HepG2 (cell line): ENCODE results near the gene FAM168A. TPM values are rescaled to one million over a fixed set of nuclear protein-coding genes. Genes with fewer than 3 reads are reported as not detected.
"Not testable (repeated sequence)": the region's sequence is repeated elsewhere in the genome, so short reads cannot be mapped to it uniquely, and the experiment has no call there.

Source experiments
- ATAC-seq: fragments of 200-7000 bp; cut with Tn5 transposase; 3 replicates; pipeline ENCODE4 v1.9.1; 2020; ENCODE audit warnings: mild to moderate bottlenecking, moderate library complexity
- BruUV-seq: library from RNA; stranded (reverse); fragments of 400-500 nt; replicated peaks from 2 replicates; lab custom pipeline; 2021; lab: Mats Ljungman, UMichigan
- CTCF ChIA-PET: fragments of 300-600 bp; formaldehyde crosslinking; extraction: SDS; loops from one replicate; lab custom pipeline; 2021; ENCODE audit warnings: low total read pairs, inconsistent platforms, low intra/inter-chr PET ratio; lab: Yijun Ruan, JAX
- POLR2A ChIA-PET: fragments of 350-600 bp; sonication (Branson Sonifier 250); formaldehyde crosslinking; loops from one replicate; lab custom pipeline; 2020; ENCODE audit warnings: antibody characterized with exemption, inconsistent platforms; lab: Yijun Ruan, JAX
- DNase-seq: peaks from one replicate; pipeline ENCODE4 v3.0.0-alpha.2; 2015; ENCODE audit warnings: low spot score
- FAIRE-seq: peaks from 3 replicates; lab custom pipeline; 2011; peaks lifted over from hg19 to GRCh38; lab: Jason Lieb, UNC
- H2AFZ ChIP-seq: one replicate; pipeline ENCODE4 v1.6.1; 2011; ENCODE audit warnings: low read length, inconsistent platforms
- H3K27ac ChIP-seq: fragments of 300-600 bp; 3 replicates; pipeline ENCODE4 v1.8.0; 2011; ENCODE audit warnings: mixed run types, mild to moderate bottlenecking, mixed read lengths, low read length, inconsistent platforms; ENCODE audit not compliant: insufficient read depth; ENCODE audit errors: extremely low read length
- H3K27me3 ChIP-seq, 2 experiments: fragments of 200-600 bp in 1 of 2; 2 replicates in 1 of 2; 3 replicates in 1 of 2; pipeline versions ENCODE4 v1.6.0 to v1.8.0; 2011; ENCODE audit warnings: low read length in 2 of 2, mild to moderate bottlenecking in 2 of 2, moderate library complexity in 2 of 2, inconsistent platforms in 1 of 2; ENCODE audit not compliant: insufficient read depth in 2 of 2, control insufficient read depth in 1 of 2
- H3K36me3 ChIP-seq, 2 experiments: fragments of 200-600 bp in 1 of 2; replicated peaks in 1 of 2; 2 replicates in 1 of 2; 3 replicates in 1 of 2; pipeline versions ENCODE4 v1.5.1 to v1.8.0; 2011; ENCODE audit warnings: low read length in 2 of 2, inconsistent platforms in 1 of 2; ENCODE audit not compliant: insufficient read depth in 2 of 2, control insufficient read depth in 1 of 2
- H3K4me1 ChIP-seq: 2 replicates; pipeline ENCODE4 v1.5.1; 2012; ENCODE audit warnings: low read length, inconsistent platforms; ENCODE audit not compliant: insufficient read depth
- H3K4me2 ChIP-seq: 2 replicates; pipeline ENCODE4 v1.6.0; 2011; ENCODE audit warnings: low read depth, low read length, inconsistent platforms
- H3K4me3 ChIP-seq, 3 experiments: fragments of 200-600 bp in 1 of 3; sonication (generic), shearing (Covaris generic) in 1 of 3; replicated peaks in 1 of 3; 2 replicates each; pipeline ENCODE4 v1.5.1; 2011 to 2016; ENCODE audit warnings: low read length in 3 of 3, inconsistent platforms in 2 of 3, low read depth in 2 of 3, mild to moderate bottlenecking in 2 of 3, control low read depth in 1 of 3, mixed read lengths in 1 of 3; ENCODE audit not compliant: insufficient read depth in 1 of 3
- H3K79me2 ChIP-seq: one replicate; pipeline ENCODE4 v1.6.1; 2011; ENCODE audit warnings: low read length, inconsistent platforms; ENCODE audit not compliant: insufficient read depth
- H3K9ac ChIP-seq: 2 replicates; pipeline ENCODE4 v1.6.0; 2011; ENCODE audit warnings: mild to moderate bottlenecking, low read depth, low read length, inconsistent platforms; ENCODE audit not compliant: insufficient read depth
- H3K9me3 ChIP-seq: 2 replicates; pipeline ENCODE4 v1.5.1; 2012; ENCODE audit warnings: mild to moderate bottlenecking, low read length
- H4K20me1 ChIP-seq: 2 replicates; pipeline ENCODE4 v1.6.0; 2011; ENCODE audit warnings: inconsistent platforms, mild to moderate bottlenecking, low read length, moderate library complexity; ENCODE audit not compliant: insufficient read depth
- BCL6 ChIP-seq: IDR thresholded peaks from 2 replicates; pipeline ENCODE4 v1.6.1; 2016; ENCODE audit warnings: missing genetic modification reagents, missing compliant biosample characterization
- KDM6A ChIP-seq: IDR thresholded peaks from 2 replicates; pipeline ENCODE4 v1.6.1; 2016; ENCODE audit warnings: low read depth
- PHF5A ChIP-seq: IDR thresholded peaks from one replicate; pipeline ENCODE4 v1.6.1; 2018; ENCODE audit warnings: low read depth, missing genetic modification reagents; ENCODE audit not compliant: unreplicated experiment
- SRSF4 ChIP-seq: fragments of 200-400 bp; formaldehyde crosslinking; IDR thresholded peaks from one replicate; pipeline ENCODE4 v1.6.1; 2018; ENCODE audit warnings: mild to moderate bottlenecking, low read depth, low read length, moderate library complexity; ENCODE audit not compliant: poor library complexity, severe bottlenecking
- ZMYM2 ChIP-seq: sonication (generic); formaldehyde crosslinking; IDR thresholded peaks from 2 replicates; pipeline ENCODE4 v1.8.0; 2022; ENCODE audit warnings: mild to moderate bottlenecking, missing genetic modification reagents
- WGBS: methylation state at CpG from one replicate; pipeline ENCODE4 v1.1.6; 2017; ENCODE audit warnings: low lambda C conversion rate; 5-methylcytosine and 5-hydroxymethylcytosine counted together
- in situ Hi-C: cut with HindIII; loops from 2 replicates; pipeline ENCODE4 v1.10.0; 2017; ENCODE audit warnings: low pct_unique_long_range_greater_than_20kb; ENCODE audit not compliant: extremely low pct_ligation_motif_present
- intact Hi-C: fragments of 100-400 bp; cut with micrococcal nuclease; formaldehyde crosslinking; loops from one replicate; pipeline ENCODE4 v1.10.0; 2022; ENCODE audit not compliant: unreplicated experiment
- polyA plus RNA-seq, 8 experiments: library from polyadenylated mRNA; depleted of rRNA in 3 of 8; stranded (reverse) in 7 of 8; unstranded in 1 of 8; fragments of >200 nt; fragmentation: Illumina TruSeq in 4 of 8; extraction: Trizol in 4 of 8; gene quantifications; 2 replicates each; pipeline versions ENCODE4 v1.2.1 to v1.2.3, GENCODE V29; 2011 to 2016; ENCODE audit warnings: low read depth in 4 of 8, missing spikeins in 1 of 8, mixed read lengths in 1 of 8; ENCODE audit not compliant: insufficient read depth in 1 of 8
- total RNA-seq, 5 experiments: library from RNA; depleted of rRNA; stranded (reverse); fragments of >200 nt; fragmentation: Illumina TruSeq; extraction: Trizol; gene quantifications; 2 replicates each; pipeline ENCODE4 v1.2.3, GENCODE V29; 2016; ENCODE audit warnings: low read depth in 1 of 5
- TF ChIP-seq, protein P1 (sequence below): fragments of 450-650 bp; IDR thresholded peaks from 2 replicates; pipeline ENCODE4 v1.6.1; 2017; ENCODE audit warnings: mild to moderate bottlenecking
- TF ChIP-seq, protein P2 (sequence below): sonication (generic); formaldehyde crosslinking; IDR thresholded peaks from 2 replicates; pipeline ENCODE4 v1.5.0; 2020; ENCODE audit warnings: mild to moderate bottlenecking, missing genetic modification reagents, moderate library complexity

FAM168A gene
- total and polyA plus RNA-seq, 2 of the 13 experiments (the other 11 are each of a cell fraction or from before 2014, with no cell fraction given): 13.9 to 15.8 TPM

DNA sequence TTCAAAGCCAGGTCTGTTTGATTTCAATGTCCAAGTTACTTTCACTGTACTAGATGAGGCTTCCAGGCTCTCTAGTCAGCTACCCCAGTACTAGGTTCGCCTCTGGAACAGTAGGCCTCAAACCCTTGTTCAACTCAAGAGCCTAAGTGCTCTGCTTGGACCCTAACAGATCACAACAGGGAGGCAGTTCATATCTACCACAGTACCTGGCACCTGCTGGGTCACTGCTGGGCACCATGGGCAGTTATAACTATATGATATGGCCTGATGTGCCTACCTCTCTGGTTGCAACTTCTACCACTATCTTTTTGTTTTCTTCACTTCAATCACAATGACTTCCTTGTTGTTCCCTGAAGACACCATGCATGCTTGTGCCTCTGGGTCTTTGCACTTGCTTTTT is 124.7 kb downstream of the FAM168A start:
- H3K36me3 ChIP-seq: no peaks in the 10 kb centered on the region; a peak in 1 of 5 replicates
- H3K9ac ChIP-seq: no peak overlapping the region
- intact Hi-C loops: loop anchor here (10.0 kb wide), 1 partner anchor 182 kb away; no protein-coding TSS in a partner anchor
- ATAC-seq (no peak), FAIRE-seq (no peak), DNase-seq (no peak)
- no peak overlapping the region for H2AFZ ChIP-seq
- no peak overlapping the region for H3K4me3 ChIP-seq
- no peaks in the 10 kb centered on the region for H3K27me3 ChIP-seq
- no TSS peak for BruUV-seq
- H3K4me1 ChIP-seq: peaks cover 8% of the 10 kb centered on the region
- in situ Hi-C loops: no loop called here
- H3K4me2 ChIP-seq: no peak overlapping the region
- no peaks in the 10 kb centered on the region for H4K20me1 ChIP-seq
- POLR2A ChIA-PET: no interaction called here
- peaks cover 9% of the 10 kb centered on the region; the same call in 1 of the 2 replicates for H3K9me3 ChIP-seq
- WGBS: 100% methylated on average over 1 of the region's 1 CpG
- H3K27ac ChIP-seq: no peak overlapping the region
- no peak for TF ChIP-seq BCL6 (CRISPR knock-in tag)
- TF ChIP-seq SRSF4: no peak
- no peak for TF ChIP-seq PHF5A (CRISPR knock-in tag)
- TF ChIP-seq, protein P1, sequence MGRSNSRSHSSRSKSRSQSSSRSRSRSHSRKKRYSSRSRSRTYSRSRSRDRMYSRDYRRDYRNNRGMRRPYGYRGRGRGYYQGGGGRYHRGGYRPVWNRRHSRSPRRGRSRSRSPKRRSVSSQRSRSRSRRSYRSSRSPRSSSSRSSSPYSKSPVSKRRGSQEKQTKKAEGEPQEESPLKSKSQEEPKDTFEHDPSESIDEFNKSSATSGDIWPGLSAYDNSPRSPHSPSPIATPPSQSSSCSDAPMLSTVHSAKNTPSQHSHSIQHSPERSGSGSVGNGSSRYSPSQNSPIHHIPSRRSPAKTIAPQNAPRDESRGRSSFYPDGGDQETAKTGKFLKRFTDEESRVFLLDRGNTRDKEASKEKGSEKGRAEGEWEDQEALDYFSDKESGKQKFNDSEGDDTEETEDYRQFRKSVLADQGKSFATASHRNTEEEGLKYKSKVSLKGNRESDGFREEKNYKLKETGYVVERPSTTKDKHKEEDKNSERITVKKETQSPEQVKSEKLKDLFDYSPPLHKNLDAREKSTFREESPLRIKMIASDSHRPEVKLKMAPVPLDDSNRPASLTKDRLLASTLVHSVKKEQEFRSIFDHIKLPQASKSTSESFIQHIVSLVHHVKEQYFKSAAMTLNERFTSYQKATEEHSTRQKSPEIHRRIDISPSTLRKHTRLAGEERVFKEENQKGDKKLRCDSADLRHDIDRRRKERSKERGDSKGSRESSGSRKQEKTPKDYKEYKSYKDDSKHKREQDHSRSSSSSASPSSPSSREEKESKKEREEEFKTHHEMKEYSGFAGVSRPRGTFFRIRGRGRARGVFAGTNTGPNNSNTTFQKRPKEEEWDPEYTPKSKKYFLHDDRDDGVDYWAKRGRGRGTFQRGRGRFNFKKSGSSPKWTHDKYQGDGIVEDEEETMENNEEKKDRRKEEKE: no peak
- TF ChIP-seq, protein P2, sequence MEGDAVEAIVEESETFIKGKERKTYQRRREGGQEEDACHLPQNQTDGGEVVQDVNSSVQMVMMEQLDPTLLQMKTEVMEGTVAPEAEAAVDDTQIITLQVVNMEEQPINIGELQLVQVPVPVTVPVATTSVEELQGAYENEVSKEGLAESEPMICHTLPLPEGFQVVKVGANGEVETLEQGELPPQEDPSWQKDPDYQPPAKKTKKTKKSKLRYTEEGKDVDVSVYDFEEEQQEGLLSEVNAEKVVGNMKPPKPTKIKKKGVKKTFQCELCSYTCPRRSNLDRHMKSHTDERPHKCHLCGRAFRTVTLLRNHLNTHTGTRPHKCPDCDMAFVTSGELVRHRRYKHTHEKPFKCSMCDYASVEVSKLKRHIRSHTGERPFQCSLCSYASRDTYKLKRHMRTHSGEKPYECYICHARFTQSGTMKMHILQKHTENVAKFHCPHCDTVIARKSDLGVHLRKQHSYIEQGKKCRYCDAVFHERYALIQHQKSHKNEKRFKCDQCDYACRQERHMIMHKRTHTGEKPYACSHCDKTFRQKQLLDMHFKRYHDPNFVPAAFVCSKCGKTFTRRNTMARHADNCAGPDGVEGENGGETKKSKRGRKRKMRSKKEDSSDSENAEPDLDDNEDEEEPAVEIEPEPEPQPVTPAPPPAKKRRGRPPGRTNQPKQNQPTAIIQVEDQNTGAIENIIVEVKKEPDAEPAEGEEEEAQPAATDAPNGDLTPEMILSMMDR: no peak
- TF ChIP-seq KDM6A (CRISPR knock-in tag): no peak
- no peak for TF ChIP-seq ZMYM2 (CRISPR knock-in tag)
- H3K79me2 ChIP-seq: no peaks in the 10 kb centered on the region
- CTCF ChIA-PET: no interaction called here

DNA sequence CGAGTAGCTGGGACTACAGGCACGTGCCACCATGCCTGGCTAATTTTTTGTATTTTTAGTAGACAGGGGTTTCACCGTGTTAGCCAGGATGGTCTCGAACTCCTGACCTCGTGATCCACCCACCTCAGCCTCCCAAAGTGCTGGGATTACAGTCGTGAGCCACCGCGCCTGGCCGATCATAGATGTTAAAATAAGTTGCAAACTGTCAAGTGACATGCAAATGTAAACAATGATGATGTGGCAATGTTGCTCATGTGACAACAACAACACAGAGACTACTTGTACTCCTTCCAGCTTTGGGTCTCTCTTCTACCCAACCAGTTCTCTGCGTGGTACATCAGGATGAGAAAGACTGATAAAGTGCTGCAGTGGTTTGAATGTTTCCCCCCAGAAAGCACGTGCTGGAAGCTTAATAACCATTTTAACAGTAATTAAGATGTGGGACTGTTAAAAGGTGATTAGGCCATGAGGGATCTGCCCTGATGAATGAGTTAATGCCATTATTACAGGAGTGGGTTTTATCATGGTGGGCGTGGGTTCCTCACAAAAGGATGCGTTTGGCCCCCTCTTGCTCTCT is 127.8 kb downstream of the FAM168A start:
- BruUV-seq, in situ Hi-C loops, ATAC-seq, H3K27me3 ChIP-seq, H3K4me3 ChIP-seq, H3K4me2 ChIP-seq, H3K9me3 ChIP-seq, H3K9ac ChIP-seq, H3K79me2 ChIP-seq, POLR2A ChIA-PET, H2AFZ ChIP-seq, H3K27ac ChIP-seq, DNase-seq, H3K36me3 ChIP-seq, FAIRE-seq, CTCF ChIA-PET, H4K20me1 ChIP-seq: not testable (repeated sequence)
- intact Hi-C loops: loop anchor here (10.0 kb wide), 1 partner anchor 185 kb away; no protein-coding TSS in a partner anchor
- WGBS: 98% methylated on average over 13 of the region's 13 CpGs
- H3K4me1 ChIP-seq: peaks cover 17% of the 10 kb centered on the region
